IPS DF 6.9 (cell line): ENCODE data around the gene TLE1.
"Not testable (repeated sequence)": the region's sequence is repeated elsewhere in the genome, so short reads cannot be mapped to it uniquely, and the experiment has no call there.

Experiments
- DNase-seq: peaks from one replicate; pipeline ENCODE4 v3.0.0-alpha.2; 2013; ENCODE audit warnings: low read depth, low spot score
- H3K27ac ChIP-seq: one replicate; pipeline ENCODE4 v1.5.1; 2013; ENCODE audit warnings: low read length, control low read depth
- H3K27me3 ChIP-seq: 2 replicates; pipeline ENCODE4 v1.6.1; 2013; ENCODE audit warnings: mild to moderate bottlenecking, low read length; ENCODE audit not compliant: control insufficient read depth, insufficient read depth
- H3K36me3 ChIP-seq: 2 replicates; pipeline ENCODE4 v1.6.1; 2013; ENCODE audit warnings: low read length; ENCODE audit not compliant: control insufficient read depth, insufficient read depth
- H3K4me1 ChIP-seq: 2 replicates; pipeline ENCODE4 v1.6.1; 2013; ENCODE audit warnings: low read length; ENCODE audit not compliant: control insufficient read depth, insufficient read depth
- H3K4me3 ChIP-seq: 2 replicates; pipeline ENCODE4 v1.5.1; 2013; ENCODE audit warnings: mild to moderate bottlenecking, low read length
- H3K9me3 ChIP-seq: 2 replicates; pipeline ENCODE4 v1.6.1; 2013; ENCODE audit warnings: low read length, inconsistent platforms; ENCODE audit not compliant: control insufficient read depth, insufficient read depth
- WGBS: extraction: QIAGEN DNeasy Blood & Tissue Kit; methylation state at CpG from one replicate; pipeline ENCODE4 v1.1.7; 2013; ENCODE audit warnings: mixed read lengths, missing lambda C conversion rate; ENCODE audit not compliant: insufficient read length, insufficient coverage; 5-methylcytosine and 5-hydroxymethylcytosine counted together

The TLE1 gene

DNA sequence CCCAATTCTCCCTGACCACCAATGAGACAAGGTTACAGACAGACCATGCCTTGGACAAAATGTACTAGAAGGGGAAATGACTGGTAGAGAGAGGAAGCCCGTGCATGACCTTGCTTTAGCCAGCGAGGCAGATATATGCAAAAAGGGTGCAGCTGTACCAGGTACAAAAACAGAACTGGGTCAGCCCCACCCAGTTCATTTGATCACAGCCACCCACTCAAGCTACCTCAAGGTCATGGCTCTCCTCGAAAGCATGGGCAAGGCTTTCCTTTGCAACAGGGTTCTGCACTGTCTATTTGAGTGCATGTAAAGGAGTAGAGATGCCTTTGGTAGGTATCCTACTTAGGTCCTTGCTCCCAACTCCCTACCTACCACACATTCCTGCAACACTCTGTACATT lies 33.3 kb downstream of the TLE1 start:
- no CpG with 5 or more reads among the region's 3 CpGs for WGBS
- no peak overlapping the region for H3K27ac ChIP-seq
- no peak overlapping the region for H3K4me3 ChIP-seq
- DNase-seq: no peak
- no peaks in the 10 kb centered on the region for H3K36me3 ChIP-seq
- H3K9me3 ChIP-seq: no peaks in the 10 kb centered on the region
- no peaks in the 10 kb centered on the region for H3K27me3 ChIP-seq
- peaks cover 2% of the 10 kb centered on the region; the same call in 1 of the 2 replicates for H3K4me1 ChIP-seq

DNA sequence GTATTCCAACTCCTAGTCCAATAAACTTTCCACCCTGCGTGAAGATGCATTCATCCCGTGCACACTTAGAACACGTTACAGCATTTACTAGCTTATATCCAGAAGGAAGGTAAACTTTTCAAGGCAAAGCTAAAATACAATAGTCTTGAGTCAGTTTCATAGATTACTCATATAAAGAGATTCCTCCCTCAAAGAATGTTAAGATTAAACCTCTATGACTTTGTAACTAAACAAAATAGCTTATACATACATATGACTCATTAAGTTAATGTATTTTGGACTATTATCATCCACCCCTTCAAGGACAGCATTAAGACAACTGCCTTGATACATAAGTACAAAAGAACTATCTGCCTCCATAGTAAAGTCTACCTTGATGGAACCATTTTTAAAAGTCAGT lies 36.1 kb downstream of the TLE1 start:
- H3K27ac ChIP-seq: no peak overlapping the region
- no peaks in the 10 kb centered on the region for H3K27me3 ChIP-seq
- H3K36me3 ChIP-seq: no peaks in the 10 kb centered on the region
- peaks cover 4% of the 10 kb centered on the region; the same call in 1 of the 2 replicates for H3K4me1 ChIP-seq
- H3K4me3 ChIP-seq: no peak overlapping the region
- no peaks in the 10 kb centered on the region for H3K9me3 ChIP-seq
- no peak for DNase-seq
- WGBS: no CpG with 5 or more reads among the region's 3 CpGs

DNA sequence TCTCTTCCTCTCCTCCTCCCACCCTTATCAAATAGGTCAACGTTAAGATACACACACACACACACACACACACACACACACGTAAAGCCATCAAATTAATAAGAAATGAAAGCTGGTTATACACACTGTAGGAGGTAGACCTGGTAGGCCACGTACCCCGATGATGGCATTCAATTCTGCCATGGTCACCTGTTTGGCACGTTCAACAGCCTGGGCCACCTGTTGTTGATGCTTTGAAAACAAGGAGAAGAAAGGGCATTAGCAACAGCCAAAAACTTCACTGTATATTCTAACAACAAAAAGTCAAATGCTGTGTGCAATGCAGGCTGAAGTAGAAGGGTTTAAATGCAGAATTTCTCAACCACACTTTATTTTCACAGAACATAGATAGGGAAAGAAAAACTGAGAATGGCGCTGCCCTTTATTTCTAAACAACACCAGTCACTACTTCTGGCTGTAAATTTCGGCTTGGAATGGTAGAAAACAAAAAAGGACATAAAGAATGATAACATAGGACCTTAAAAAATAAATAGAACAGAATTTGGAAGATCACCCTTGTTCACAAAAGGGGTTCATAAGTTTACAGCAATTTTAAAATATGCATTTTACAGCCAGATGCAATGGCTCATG lies 37.2 kb downstream of the TLE1 start:
- Histone ChIP-seq H3K27me3 (no peaks in the 10 kb centered on the region), H3K36me3 (no peaks in the 10 kb centered on the region), H3K4me1 (peaks cover 7% of the 10 kb centered on the region), H3K4me3 (no peak overlapping the region), H3K27ac (no peak overlapping the region), H3K9me3 (no peaks in the 10 kb centered on the region)
- no CpG with 5 or more reads among the region's 7 CpGs for WGBS
- no peak for DNase-seq

DNA sequence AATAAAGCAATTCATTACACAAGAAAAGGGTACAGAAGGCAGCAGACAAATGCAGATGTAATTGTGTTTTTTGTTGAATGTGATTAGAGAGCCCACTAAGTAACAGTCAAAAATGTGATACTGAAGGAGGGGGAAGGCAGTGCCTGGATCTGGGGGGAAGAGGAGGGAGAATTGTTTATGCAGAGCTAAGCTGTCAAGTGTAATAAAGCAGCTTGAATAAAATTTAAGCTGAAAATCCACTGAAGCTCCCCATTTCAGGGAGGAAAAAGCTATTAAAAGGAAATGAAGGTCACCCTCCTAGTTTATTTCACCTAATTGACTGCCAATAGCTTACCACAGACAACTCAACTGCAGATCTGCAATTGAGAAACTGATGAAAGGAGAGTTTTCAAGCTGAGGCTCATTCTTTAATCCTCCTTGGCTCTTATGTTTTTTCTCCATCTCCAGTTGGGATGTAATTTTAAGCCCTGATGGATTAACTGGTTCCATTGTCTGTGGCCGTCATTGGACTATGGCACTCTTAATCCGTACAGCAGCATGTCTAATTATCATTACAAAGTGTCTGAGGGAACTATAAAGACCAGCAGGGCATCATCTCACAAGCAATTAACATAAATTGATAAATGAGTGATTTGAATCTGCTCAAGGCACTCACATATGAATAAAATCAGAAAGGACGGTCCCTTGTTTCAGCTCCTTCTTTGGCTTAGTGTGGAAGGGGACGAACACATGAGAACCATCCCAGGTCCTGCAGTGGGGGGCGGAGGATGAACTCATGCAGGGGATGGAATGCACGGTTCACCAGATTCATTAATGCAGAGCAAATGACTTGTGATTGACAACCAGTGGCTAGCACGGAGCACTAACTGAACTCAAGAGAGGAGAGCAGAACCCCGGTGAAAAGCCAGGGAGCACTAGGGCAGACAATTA lies 38.5 kb downstream of the TLE1 start:
- no peaks in the 10 kb centered on the region for H3K27me3 ChIP-seq
- H3K36me3 ChIP-seq: no peaks in the 10 kb centered on the region
- no peak overlapping the region for H3K4me3 ChIP-seq
- peaks cover 7% of the 10 kb centered on the region for H3K4me1 ChIP-seq
- no peaks in the 10 kb centered on the region for H3K9me3 ChIP-seq
- no CpG with 5 or more reads among the region's 8 CpGs for WGBS
- no peak overlapping the region for H3K27ac ChIP-seq
- no peak for DNase-seq

DNA sequence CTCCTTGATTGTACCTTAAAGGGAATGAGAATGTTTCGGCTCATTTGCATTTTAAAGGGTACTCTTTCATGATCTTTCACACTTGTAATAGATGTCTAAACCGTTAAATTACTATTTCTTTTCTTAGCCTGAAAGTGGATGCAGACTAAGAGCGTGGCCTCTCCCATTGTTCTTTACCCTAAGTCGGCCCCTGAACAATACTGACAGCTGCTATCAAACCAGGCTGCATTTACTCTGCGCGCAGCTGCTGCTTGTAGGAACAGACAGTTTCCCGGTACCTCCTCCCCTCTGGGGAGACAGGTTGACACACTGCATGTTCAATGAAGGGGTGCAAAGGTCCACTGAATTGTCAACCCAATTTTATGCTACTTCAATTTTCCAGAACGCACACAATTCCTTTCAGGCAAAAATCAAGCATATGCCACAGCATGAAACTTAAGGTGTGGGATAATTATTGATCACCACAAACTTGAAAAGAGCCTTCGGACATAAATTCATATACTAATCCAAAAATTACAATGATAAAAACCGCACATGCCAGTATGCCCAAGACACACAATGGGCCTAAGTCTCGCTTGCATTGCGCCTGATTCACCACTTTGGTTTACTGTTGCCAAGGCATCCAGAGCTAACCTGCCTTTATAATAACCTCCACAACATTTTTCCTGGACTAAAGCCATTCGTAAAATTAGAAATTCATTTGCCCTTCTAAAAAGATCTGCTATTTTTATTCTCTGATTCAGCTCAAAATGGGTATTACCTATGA lies 39.7 kb downstream of the TLE1 start:
- H3K27ac ChIP-seq: no peak overlapping the region
- no CpG with 5 or more reads among the region's 13 CpGs for WGBS
- no peak for DNase-seq
- H3K27me3 ChIP-seq: no peaks in the 10 kb centered on the region
- no peak overlapping the region for H3K4me3 ChIP-seq
- no peaks in the 10 kb centered on the region for H3K9me3 ChIP-seq
- peaks cover 7% of the 10 kb centered on the region for H3K4me1 ChIP-seq
- H3K36me3 ChIP-seq: no peaks in the 10 kb centered on the region

DNA sequence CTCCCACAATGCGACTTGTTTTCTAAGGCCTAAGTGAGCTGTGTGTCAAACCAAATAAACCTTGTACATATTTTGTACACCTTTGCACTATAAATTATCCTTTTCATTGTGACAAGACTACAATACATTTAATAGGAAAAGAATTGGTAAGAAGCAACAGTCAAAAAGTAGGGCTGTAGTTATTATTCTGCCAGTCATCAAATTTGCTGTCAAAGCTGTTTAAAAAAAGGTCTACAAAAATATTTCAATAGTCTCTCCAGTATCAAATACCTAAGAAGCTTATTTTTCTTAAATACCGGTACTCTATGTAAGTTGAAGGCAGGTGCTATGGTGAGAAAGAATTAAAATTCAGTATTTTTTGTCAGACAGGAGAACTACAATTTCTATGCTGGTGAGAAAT lies 40.5 kb downstream of the TLE1 start:
- no peaks in the 10 kb centered on the region for H3K27me3 ChIP-seq
- H3K4me1 ChIP-seq: peaks cover 7% of the 10 kb centered on the region
- H3K9me3 ChIP-seq: no peaks in the 10 kb centered on the region
- no peaks in the 10 kb centered on the region for H3K36me3 ChIP-seq
- no peak for DNase-seq
- no peak overlapping the region for H3K4me3 ChIP-seq
- H3K27ac ChIP-seq: no peak overlapping the region
- no CpG with 5 or more reads among the region's 2 CpGs for WGBS

DNA sequence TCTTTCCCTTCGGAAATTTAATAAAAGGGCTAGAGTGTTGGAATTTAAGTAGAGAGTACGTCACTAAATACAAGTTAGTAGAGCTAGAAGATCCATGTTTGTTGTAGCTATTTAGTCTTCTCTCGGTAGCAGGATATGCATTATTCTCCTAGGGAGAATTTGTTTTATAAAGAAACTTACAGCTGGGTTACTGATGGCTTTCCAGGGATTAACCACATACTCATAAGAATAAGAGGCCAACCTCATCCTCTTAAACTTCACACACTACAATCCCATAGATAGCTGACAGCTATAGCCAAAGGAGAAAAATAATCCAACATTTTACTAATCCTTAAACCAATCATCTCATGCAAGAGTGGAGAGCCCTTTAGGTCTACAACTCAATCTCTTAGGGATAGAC lies 43.0 kb downstream of the TLE1 start:
- WGBS: no CpG with 5 or more reads among the region's 3 CpGs
- H3K27ac ChIP-seq: no peak overlapping the region
- no peak overlapping the region for H3K4me3 ChIP-seq
- DNase-seq: no peak
- no peaks in the 10 kb centered on the region; the same call in 1 of the 2 replicates for H3K36me3 ChIP-seq
- no peaks in the 10 kb centered on the region for H3K9me3 ChIP-seq
- no peaks in the 10 kb centered on the region for H3K27me3 ChIP-seq
- H3K4me1 ChIP-seq: peaks cover 7% of the 10 kb centered on the region

DNA sequence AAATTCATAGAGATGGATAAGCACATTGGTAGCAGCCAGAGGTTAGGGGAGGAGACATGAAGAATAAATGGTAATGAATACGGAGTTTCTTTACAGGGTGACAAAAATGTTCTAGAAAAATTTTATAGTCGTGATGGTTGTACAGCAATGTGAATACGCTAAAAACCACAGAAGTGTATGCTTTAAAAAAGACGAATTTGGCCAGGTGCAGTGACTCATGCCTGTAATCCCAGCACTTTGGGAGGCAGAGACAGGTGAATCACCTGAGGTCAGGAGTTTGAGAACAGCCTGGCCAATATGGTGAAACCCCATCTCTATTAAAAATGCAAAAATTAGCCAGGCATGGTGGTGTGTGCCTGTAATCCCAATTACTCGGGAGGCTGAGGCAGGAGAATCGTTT lies 44.8 kb downstream of the TLE1 start:
- H3K9me3 ChIP-seq, DNase-seq, H3K27ac ChIP-seq, H3K4me1 ChIP-seq, H3K4me3 ChIP-seq, H3K27me3 ChIP-seq, H3K36me3 ChIP-seq: not testable (repeated sequence)
- 100% methylated on average over 2 of the region's 6 CpGs for WGBS

DNA sequence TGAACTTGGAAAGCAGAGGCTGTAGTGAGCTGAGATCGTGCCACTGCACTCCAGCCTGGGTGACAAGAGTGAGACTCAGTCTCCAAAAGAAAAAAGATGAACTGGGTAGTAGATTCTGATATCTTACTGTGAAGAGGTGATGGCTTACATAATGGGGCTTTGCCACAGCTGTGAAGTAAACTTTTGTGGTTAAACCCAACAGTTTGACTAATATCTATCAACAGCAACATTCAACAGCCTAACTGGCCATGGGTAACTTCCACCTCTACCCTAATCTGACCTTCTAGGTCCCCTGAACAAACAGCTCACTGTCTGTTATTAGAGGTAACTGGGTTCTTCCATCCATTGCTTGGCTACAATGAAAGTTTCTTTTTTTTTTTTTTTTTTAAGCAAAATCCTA lies 52.1 kb downstream of the TLE1 start:
- Histone ChIP-seq H3K27me3 (no peaks in the 10 kb centered on the region), H3K27ac (no peak overlapping the region), H3K9me3 (no peaks in the 10 kb centered on the region), H3K4me1 (no peaks in the 10 kb centered on the region; the same call in 1 of the 2 replicates), H3K36me3 (no peaks in the 10 kb centered on the region), H3K4me3 (no peak overlapping the region)
- no peak for DNase-seq
- WGBS: no CpG with 5 or more reads among the region's 1 CpG

DNA sequence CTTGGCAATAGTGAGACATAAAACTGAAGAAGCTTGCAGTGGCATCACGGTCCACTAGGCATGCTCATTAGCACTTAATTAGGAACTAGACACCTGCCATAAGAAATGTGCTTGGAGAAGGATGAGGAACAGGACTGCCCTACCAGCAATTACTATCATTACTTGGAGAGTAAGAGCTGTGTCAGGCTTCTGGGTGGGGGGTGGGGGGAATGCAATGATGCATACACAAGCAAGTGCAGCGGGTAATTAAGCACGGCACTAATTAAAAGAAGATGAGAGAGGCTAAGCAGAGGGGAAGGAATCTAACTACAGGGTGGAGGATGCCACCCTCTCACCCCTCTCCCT lies 53.1 kb downstream of the TLE1 start:
- no peaks in the 10 kb centered on the region for H3K9me3 ChIP-seq
- H3K4me3 ChIP-seq: no peak overlapping the region
- no peak for DNase-seq
- H3K27ac ChIP-seq: no peak overlapping the region
- no peaks in the 10 kb centered on the region for H3K27me3 ChIP-seq
- WGBS: no CpG with 5 or more reads among the region's 3 CpGs
- H3K4me1 ChIP-seq: no peaks in the 10 kb centered on the region; the same call in 1 of the 2 replicates
- H3K36me3 ChIP-seq: no peaks in the 10 kb centered on the region
